CD4-positive, alpha-beta T cell treated with Interleukin-4 for 1 hour (primary cell): ENCODE data around the gene WIPF1.

ENCODE experiments used
- DNase-seq, 2 donors: peaks; one replicate each; pipeline ENCODE4 v3.0.0-alpha.2; 2020 to 2022

Gene WIPF1

GRCh38 chr2:174621323-174621722, 23.7 kb upstream of the WIPF1 start:
- no peak for DNase-seq

GRCh38 chr2:174618179-174618578, 20.6 kb upstream of the WIPF1 start:
- DNase-seq: no peak

DNA sequence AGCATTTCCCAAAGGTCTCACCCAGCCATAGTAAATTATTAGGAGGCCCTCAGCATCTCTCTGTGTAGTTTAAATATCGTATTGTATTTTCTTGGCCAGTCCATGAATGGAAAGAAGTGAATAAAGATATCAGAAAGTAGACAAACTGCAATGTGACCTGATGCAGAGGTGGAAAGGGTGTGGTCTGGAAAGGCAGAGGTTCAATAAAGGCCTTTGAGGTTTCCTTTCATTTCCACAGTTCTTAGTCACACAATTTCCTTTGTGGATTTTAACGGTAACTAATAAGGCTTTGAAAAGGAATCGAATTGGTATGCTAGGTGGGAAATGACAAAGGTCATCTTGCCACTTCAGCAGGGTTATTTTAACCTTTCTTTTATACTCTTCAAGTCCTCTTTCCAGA, 20.1 kb upstream of the WIPF1 start:
- DNase-seq: no peak

- DNase-seq: no peak
Observed at GRCh38 chr2:174617120-174617519, 19.5 kb upstream of the WIPF1 start.

DNA sequence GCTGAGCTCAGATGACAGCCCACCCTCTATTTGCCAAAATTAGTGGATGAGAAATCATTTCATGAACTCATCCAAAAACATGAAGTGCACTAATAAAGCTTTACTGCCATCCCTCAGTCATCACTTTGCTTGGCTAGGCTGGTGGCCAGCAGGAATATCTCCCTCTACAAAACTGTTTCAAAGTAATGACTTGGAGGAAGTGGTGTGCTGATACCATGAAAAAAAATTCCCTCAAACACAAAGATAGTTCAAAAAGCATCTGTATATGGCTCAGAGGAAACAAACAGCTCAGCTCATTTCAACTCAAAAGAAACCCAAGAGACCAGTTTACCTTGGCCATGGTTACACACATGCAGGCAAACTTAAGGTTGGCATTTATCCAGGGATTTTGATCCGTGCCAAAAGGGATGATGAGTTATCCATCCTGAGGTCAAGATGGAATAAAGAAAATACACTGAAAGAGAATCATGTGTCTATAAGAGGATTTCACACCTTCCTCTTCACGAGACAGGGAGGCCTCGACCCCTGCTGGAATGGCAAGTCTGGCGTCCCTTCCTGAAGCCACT, 18.4 kb upstream of the WIPF1 start:
- peak in 1 of 2 donors; percentile 48 for DNase-seq

GRCh38 chr2:174614261-174614660, 16.7 kb upstream of the WIPF1 start:
- DNase-seq: no peak

GRCh38 chr2:174613531-174613930, 15.9 kb upstream of the WIPF1 start:
- DNase-seq: no peak

DNA sequence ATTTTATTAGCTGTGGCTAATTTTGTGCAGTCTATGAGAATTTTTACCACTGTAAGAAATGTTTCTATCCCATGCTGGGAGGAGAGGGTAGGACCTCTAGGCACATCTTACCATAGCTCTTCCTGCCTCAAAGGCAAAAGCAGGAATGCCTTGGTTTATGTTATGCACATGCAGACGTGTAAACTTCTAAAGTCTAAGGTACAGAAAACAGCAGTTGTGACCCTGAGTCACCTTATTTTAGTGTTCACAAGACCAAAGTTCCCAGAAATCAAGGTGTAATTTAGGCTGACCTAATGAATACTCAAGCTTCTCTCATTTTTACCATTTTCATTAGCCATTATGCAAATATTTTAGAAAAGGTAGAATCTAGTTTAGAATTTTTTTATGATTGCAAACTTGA, 15.4 kb upstream of the WIPF1 start:
- DNase-seq: no peak

DNA sequence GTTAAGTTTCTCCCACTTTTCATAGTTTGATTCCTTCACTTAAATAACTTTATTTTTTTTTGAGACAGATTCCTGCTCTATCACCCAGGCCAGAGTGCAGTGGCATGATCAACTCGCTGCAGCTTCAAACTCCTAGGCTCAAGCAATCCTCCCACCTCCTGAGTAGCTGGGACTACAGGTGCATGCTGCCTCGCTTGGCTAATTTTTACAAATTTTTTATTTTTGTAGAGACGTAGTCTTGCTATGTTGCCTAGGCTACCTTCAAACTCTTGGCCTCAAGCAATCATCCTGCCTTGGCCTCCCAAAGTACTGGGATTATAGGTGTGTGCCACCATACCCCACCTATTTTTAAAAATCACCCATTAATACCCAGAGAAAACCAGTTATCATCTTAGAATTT, 14.2 kb upstream of the WIPF1 start:
- peak in 1 of 2 donors; percentile 42 for DNase-seq

- no peak for DNase-seq
Observed at GRCh38 chr2:174611006-174611405, 13.4 kb upstream of the WIPF1 start.

DNA sequence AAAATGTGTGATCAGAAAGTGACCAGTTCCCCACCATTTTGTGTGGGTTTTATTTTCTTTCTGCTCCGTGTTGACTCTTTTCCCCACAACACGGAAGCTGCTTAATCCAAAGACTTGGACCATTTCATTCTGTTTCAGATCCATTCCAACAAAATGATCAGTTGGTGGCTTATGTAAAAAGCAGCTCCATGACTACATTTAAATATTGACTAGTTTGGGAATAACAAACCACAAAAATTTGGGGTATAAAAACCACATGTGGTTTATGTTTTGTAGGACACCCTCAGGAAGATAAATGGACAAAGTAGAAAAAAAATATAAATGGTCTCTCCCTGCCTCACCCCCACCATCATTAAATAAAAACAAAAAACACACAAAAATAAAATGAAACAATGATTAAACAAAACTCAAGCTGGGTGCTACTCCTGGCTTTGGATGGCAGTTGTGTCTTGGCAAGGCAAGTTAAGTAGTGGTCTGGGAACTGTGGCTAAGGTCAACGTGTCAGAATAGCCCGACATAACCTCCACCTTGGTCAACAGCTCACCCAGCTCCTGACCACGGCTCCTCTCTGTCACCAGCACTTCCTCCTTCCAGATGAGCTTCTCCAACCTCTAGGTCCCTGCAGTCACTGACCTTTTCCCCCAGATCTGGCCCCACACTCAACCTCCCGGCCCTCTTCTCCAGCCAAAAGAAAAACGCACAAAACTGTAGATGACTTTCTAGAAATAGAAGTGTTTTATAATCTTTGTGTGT, 12.8 kb upstream of the WIPF1 start:
- no peak for DNase-seq

DNA sequence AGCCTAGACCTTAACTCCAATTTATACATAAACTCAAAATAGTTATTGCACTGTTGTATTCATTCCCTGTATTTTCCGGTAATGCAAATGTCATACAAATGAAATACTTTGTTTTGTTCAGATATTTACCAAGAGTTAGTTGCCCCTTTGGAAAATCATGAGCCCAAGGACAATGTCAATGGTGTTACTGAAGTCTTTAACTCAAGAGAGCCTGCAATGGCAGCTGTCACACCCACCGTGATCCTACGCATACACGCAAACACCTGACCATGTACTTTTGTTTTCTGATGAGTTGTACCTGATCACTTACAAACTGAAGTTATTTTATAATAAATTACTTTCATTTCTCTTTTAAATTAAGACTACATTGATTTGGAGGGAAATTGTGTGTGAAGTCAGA, 11.7 kb upstream of the WIPF1 start:
- no peak for DNase-seq

- DNase-seq: no peak
Observed at GRCh38 chr2:174608866-174609214, 11.2 kb upstream of the WIPF1 start.

- DNase-seq: peak; percentile 63 to 80
Observed at GRCh38 chr2:174607989-174608865, 10.6 kb upstream of the WIPF1 start.

DNA sequence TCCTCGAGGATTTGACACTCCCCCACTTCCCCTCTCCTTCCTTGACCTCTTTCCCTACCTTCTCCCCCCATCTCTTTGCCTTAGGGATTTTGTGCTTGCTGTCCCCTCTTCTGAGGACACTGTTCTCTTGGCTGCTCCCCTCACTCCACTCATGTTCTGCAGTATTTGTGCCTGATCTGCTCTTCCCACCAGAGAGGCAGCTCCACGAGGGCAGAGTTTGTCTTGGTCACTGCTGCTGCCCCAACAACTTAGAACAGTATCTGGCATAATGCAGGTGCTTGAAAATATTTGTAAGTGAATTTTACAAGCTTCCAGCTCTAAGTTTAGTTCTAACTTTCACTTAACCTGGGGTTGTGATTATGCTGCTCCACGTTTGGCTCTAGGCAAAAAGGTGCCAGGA, 10.0 kb upstream of the WIPF1 start:
- DNase-seq: no peak

- DNase-seq: peak in 1 of 2 donors; percentile 49
Observed at GRCh38 chr2:174606336-174606735, 8.7 kb upstream of the WIPF1 start.

- peak in 1 of 2 donors; percentile 55 for DNase-seq
Observed at GRCh38 chr2:174605687-174606086, 8.1 kb upstream of the WIPF1 start.

DNA sequence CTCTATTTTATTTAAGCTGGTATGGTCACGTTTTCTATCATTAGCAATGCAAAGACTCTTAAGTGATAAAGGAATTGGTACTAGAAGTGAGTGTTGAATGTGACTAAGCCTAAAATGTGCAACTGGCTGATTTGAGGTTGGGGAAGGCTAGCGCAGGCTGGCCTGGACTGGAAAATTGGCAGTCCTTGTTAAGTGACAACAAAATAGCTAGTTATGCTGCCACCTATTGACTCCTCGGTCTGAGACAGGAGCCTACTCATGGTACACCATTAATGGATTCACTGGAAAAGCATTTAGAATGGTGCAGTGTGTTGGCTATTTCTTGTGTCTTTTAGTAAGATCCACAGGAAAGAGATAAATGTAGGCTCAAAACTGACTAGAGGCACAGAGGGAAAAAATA, 5.7 kb upstream of the WIPF1 start:
- peak; percentile 66 to 75 for DNase-seq

DNA sequence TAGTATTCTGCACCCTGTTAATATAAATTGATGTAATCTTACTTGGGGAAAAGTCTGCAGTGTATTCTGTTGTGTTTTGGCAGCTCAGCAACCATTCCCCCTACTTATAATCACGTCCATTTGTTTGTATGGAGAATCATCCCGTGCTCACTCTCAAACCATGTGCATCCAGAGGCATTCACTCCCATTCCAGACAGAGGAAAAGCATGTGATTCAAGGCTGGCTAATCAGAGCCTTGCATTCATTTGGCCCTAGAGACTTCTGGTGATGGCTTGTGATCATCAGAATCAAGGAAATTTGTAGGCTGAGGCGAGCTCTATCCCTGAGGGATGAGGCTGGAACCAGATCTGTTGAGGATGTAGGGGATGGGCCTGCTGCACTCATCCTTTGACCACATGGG, 5.1 kb upstream of the WIPF1 start:
- no peak for DNase-seq

DNA sequence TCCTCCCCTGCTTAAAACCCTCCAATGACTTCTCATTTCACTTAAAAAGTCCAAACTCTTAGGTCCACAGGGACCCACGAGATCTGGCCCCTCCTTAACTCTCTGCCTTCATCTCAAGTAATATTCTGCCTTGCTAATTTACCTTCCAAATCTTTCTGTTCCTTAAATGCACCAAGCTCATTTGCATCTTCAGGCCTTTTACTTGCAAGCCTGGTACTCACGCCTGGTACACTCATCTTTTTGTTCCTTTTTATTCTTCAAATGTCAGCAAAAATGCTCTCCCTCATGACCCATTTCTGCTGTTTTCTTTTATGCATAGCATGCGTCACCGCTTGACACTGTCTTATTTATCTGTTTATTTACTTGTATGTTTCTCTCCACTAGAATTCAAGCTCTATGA, 2.7 kb upstream of the WIPF1 start:
- DNase-seq: peak; percentile 49 to 53

DNA sequence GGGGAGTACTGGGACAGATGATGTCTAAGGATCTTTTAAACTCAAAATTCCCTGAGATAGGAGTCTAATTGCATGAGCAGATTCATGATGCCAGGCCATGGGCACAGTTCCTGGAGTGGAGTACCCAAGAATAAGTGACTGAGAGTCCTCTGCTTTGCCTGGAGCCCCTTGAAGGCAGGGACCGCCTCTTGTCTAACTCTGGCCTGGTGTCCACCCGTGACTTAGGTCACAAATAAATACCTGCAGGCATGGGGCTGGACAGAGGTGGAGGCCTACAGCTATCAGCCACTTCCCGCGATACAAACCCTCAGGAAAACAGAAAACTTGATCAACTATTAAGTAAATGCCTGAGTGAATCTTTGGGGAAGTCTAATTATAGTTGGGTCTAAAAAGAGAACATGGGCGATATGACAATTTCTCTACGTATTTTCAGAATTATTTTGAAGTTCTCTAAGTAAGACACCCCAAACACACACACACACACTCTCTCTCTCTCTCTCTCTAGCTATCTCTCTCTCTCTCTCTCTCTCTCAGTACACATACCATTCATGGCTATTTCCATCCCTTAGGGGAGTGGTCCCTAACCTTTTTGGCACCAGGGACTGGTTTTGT, 1.8 kb upstream of the WIPF1 start:
- no peak for DNase-seq

- DNase-seq: peak in 1 of 2 donors; percentile 61
Observed at GRCh38 chr2:174597009-174597344, 627 bp downstream of the WIPF1 start.

DNA sequence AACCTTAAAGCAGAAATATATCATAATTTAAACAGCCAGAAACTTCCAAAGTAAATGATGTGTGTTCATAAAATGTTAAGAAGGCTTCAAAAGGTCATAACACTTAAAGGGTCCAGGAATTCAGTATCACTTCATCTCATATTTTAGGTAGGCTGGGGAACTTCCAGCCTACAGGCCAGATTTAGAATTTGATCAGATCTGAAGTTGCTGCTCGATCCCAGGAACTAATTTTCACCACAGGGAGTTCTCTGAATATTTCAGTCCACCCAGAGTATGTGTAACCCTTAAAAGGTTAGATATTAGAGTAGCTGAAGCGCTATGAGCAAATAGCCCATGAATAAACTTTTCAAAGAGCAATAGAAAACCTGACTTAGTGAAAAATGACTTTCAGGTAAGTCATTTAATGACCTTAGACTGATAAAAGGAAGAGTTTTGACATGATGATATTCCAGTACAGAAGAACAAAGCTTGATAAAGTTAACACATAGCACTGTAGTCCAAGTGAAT, 1.7 kb downstream of the WIPF1 start:
- DNase-seq: peak in 1 of 2 donors; percentile 66
